Measurements from ENCODE around the gene TAPT1.

DNA sequence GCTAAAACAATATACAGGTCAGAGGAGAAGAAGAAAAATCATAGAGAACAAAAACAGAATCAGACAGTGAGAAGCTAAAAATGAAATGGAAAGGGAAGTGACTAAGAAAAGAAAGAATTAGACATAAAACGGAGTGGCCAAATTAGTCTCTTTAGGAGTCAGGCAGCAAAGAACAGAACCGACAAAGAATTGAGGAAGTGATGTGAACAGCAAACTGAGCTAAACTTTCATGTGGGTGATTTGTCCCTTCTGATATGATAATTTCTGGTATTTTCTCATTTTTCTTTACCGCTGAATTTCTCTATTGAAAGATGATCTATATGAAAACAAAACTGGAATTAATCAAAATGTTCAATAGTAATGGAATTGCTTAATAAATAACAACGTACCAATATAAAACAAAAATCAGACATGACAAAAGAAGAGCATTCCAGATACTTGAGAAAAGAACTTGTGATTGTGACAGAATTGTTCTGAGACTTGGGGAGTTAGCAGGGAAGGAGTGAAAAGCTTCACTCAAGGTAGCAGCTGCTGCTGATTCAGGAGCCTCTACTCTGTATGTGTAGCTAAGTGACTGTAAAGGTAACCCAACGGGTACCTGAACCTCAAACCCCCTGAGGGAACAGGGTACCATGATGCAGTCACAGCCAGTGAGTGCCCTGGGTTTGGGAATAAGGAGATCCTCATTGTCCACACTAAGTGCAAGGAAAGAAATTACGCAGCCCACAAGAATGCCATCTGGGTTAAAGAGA, 8.8 kb downstream of the TAPT1 start:
- TF ChIP-seq BHLHE40 (IDR thresholded peaks at IDR 0.05; ENCODE audit: low read depth, low read length) = no peak
- TF ChIP-seq POLR2AphosphoS2 (conservative IDR thresholded peaks at IDR 0.05; ENCODE audit: low read length) = no peak
- TF ChIP-seq MAFK (IDR thresholded peaks at IDR 0.05; ENCODE audit: partially characterized antibody) = no peak
- TF ChIP-seq, protein P1, sequence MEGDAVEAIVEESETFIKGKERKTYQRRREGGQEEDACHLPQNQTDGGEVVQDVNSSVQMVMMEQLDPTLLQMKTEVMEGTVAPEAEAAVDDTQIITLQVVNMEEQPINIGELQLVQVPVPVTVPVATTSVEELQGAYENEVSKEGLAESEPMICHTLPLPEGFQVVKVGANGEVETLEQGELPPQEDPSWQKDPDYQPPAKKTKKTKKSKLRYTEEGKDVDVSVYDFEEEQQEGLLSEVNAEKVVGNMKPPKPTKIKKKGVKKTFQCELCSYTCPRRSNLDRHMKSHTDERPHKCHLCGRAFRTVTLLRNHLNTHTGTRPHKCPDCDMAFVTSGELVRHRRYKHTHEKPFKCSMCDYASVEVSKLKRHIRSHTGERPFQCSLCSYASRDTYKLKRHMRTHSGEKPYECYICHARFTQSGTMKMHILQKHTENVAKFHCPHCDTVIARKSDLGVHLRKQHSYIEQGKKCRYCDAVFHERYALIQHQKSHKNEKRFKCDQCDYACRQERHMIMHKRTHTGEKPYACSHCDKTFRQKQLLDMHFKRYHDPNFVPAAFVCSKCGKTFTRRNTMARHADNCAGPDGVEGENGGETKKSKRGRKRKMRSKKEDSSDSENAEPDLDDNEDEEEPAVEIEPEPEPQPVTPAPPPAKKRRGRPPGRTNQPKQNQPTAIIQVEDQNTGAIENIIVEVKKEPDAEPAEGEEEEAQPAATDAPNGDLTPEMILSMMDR (IDR thresholded peaks at IDR 0.05) = no peak
- TF ChIP-seq, protein P2, sequence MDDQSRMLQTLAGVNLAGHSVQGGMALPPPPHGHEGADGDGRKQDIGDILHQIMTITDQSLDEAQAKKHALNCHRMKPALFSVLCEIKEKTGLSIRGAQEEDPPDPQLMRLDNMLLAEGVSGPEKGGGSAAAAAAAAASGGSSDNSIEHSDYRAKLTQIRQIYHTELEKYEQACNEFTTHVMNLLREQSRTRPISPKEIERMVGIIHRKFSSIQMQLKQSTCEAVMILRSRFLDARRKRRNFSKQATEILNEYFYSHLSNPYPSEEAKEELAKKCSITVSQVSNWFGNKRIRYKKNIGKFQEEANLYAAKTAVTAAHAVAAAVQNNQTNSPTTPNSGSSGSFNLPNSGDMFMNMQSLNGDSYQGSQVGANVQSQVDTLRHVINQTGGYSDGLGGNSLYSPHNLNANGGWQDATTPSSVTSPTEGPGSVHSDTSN (IDR thresholded peaks at IDR 0.05) = no peak
- no peak for TF ChIP-seq CBX8 (IDR thresholded peaks at IDR 0.05)
- TF ChIP-seq, protein P3, sequence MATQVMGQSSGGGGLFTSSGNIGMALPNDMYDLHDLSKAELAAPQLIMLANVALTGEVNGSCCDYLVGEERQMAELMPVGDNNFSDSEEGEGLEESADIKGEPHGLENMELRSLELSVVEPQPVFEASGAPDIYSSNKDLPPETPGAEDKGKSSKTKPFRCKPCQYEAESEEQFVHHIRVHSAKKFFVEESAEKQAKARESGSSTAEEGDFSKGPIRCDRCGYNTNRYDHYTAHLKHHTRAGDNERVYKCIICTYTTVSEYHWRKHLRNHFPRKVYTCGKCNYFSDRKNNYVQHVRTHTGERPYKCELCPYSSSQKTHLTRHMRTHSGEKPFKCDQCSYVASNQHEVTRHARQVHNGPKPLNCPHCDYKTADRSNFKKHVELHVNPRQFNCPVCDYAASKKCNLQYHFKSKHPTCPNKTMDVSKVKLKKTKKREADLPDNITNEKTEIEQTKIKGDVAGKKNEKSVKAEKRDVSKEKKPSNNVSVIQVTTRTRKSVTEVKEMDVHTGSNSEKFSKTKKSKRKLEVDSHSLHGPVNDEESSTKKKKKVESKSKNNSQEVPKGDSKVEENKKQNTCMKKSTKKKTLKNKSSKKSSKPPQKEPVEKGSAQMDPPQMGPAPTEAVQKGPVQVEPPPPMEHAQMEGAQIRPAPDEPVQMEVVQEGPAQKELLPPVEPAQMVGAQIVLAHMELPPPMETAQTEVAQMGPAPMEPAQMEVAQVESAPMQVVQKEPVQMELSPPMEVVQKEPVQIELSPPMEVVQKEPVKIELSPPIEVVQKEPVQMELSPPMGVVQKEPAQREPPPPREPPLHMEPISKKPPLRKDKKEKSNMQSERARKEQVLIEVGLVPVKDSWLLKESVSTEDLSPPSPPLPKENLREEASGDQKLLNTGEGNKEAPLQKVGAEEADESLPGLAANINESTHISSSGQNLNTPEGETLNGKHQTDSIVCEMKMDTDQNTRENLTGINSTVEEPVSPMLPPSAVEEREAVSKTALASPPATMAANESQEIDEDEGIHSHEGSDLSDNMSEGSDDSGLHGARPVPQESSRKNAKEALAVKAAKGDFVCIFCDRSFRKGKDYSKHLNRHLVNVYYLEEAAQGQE (IDR thresholded peaks at IDR 0.05) = no peak
- no peak for TF ChIP-seq EP300 (IDR thresholded peaks at IDR 0.05)
- no peak for TF ChIP-seq POLR2A (IDR thresholded peaks at IDR 0.05; ENCODE audit: low read length)

Data from A549 (cell line).